Ishikawa (cell line): ENCODE measurements around the gene DOCK1.

Experiments used
- CEBPB ChIP-seq: IDR thresholded peaks from 2 replicates; pipeline ENCODE4 v1.6.1; 2012
- CREB1 ChIP-seq: IDR thresholded peaks from 2 replicates; pipeline ENCODE4 v1.6.1; 2012; ENCODE audit warnings: low read depth
- EGR1 ChIP-seq: IDR thresholded peaks from 2 replicates; pipeline ENCODE4 v1.6.1; 2012
- EP300 ChIP-seq: IDR thresholded peaks from 2 replicates; pipeline ENCODE4 v1.6.1; 2012; ENCODE audit warnings: borderline replicate concordance
- FOXM1 ChIP-seq: IDR thresholded peaks from 2 replicates; pipeline ENCODE4 v1.6.1; 2012; ENCODE audit warnings: low read depth, borderline replicate concordance
- MAX ChIP-seq: IDR thresholded peaks from 2 replicates; pipeline ENCODE4 v1.6.1; 2012
- NFIC ChIP-seq: IDR thresholded peaks from 2 replicates; pipeline ENCODE4 v1.6.1; 2012
- RAD21 ChIP-seq: IDR thresholded peaks from 2 replicates; pipeline ENCODE4 v1.6.1; 2012; ENCODE audit warnings: low read depth
- TAF1 ChIP-seq: IDR thresholded peaks from 2 replicates; pipeline ENCODE4 v1.6.1; 2012; ENCODE audit warnings: low read depth, mild to moderate bottlenecking
- TCF12 ChIP-seq: IDR thresholded peaks from 2 replicates; pipeline ENCODE4 v1.6.1; 2012; ENCODE audit warnings: low read depth
- TEAD4 ChIP-seq: IDR thresholded peaks from 2 replicates; pipeline ENCODE4 v1.6.1; 2012
- YY1 ChIP-seq: IDR thresholded peaks from 2 replicates; pipeline ENCODE4 v1.6.1; 2012; ENCODE audit warnings: low read depth
- TF ChIP-seq, protein P1 (sequence below): IDR thresholded peaks from 2 replicates; pipeline ENCODE4 v1.6.1; 2012; ENCODE audit warnings: low read depth, mild to moderate bottlenecking
- TF ChIP-seq, protein P2 (sequence below): IDR thresholded peaks from 2 replicates; pipeline ENCODE4 v1.6.1; 2012

DNA sequence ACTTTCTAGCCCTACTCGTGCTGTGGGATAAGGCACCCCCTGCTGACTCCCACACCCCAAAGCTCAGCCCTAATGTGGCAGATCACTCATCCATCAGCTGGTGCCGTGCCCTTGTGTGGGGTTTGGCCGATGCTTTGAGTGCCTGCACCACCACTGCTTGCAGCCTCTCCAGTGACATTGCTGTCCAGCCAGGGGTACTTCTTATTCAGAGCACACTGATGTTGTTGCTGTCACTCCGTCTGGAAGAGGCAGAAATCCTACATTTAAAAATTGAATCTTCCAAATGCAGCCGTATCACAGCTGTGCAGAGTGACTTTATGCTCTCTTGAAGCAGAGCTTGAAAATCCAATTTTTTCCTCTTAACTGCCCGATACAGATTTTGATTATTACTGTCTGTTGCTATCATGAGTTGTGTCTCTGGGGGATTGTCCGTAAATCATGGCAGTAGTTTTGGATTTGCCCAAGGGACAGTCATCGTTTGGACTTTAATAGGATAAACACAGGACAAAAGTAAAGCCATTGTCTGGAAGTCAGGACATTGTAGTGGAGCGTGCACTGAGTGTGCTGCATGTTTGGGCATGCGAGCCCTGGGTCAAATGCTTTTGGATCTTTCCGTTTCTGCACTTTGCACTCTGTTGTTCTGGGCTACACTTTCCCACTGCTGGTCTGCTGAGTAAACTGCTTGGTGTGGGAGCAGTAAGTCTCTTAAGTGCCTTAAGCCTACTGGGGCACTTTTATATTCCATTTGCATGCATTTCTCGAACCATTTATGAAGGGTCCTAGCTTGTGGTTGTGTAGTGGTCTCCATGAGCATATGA is 128.2 kb downstream of the DOCK1 start:
- TF ChIP-seq TAF1 (no peak), FOXM1 (no peak), NFIC (no peak), MAX (no peak), RAD21 (no peak), EP300 (no peak), CREB1 (no peak), CEBPB (no peak), EGR1 (no peak), TEAD4 (no peak), TCF12 (no peak), YY1 (no peak)
- TF ChIP-seq, protein P1, sequence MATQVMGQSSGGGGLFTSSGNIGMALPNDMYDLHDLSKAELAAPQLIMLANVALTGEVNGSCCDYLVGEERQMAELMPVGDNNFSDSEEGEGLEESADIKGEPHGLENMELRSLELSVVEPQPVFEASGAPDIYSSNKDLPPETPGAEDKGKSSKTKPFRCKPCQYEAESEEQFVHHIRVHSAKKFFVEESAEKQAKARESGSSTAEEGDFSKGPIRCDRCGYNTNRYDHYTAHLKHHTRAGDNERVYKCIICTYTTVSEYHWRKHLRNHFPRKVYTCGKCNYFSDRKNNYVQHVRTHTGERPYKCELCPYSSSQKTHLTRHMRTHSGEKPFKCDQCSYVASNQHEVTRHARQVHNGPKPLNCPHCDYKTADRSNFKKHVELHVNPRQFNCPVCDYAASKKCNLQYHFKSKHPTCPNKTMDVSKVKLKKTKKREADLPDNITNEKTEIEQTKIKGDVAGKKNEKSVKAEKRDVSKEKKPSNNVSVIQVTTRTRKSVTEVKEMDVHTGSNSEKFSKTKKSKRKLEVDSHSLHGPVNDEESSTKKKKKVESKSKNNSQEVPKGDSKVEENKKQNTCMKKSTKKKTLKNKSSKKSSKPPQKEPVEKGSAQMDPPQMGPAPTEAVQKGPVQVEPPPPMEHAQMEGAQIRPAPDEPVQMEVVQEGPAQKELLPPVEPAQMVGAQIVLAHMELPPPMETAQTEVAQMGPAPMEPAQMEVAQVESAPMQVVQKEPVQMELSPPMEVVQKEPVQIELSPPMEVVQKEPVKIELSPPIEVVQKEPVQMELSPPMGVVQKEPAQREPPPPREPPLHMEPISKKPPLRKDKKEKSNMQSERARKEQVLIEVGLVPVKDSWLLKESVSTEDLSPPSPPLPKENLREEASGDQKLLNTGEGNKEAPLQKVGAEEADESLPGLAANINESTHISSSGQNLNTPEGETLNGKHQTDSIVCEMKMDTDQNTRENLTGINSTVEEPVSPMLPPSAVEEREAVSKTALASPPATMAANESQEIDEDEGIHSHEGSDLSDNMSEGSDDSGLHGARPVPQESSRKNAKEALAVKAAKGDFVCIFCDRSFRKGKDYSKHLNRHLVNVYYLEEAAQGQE: no peak
- TF ChIP-seq, protein P2, sequence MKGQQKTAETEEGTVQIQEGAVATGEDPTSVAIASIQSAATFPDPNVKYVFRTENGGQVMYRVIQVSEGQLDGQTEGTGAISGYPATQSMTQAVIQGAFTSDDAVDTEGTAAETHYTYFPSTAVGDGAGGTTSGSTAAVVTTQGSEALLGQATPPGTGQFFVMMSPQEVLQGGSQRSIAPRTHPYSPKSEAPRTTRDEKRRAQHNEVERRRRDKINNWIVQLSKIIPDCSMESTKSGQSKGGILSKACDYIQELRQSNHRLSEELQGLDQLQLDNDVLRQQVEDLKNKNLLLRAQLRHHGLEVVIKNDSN: no peak
